Measurements from ENCODE around the gene NDUFA11.

GRCh38 chr19:5941673-5942072 is 38.1 kb upstream of the NDUFA11 start:
- no peak for TF ChIP-seq CTCF (IDR thresholded peaks at IDR 0.05; ENCODE audit: insufficient read depth, low read length, poor library complexity, severe bottlenecking)
- TF ChIP-seq EZH2phosphoT487 (conservative IDR thresholded peaks at IDR 0.05; ENCODE audit: low read length), result no peak

All from SU-DHL-6 (cell line).